NCI-H748 (cell line): Measurements from ENCODE around the gene PAPPA.
A peak's percentile ranks its signal among the peaks of the same experiment; 100 is the strongest.

Experiments
- DNase-seq: peaks from one replicate; lab custom pipeline; 2025; ENCODE audit not compliant: unreplicated experiment; lab: John Stamatoyannopoulos, UW

Gene PAPPA

GRCh38 chr9:116372081-116372673, 218.6 kb downstream of the PAPPA start:
- DNase-seq: no peak

DNA sequence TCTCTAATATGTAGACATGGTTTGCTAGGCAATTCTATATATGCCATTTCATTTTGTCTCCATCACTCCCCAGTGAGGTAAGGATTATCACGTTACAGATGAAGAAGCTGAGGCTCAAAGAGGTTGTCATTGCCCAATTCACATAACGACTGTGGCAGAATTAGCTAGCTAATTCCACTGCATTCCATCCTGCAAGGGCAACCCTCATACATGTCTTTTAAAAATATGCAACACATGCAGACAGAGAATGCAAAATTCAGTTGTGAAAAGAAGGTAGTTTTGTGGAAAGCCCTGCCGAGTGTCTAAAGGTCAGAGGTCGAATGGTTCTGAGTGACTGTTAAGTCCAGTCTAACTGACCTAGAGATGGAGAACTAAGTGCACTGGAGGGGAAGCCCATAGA, 219.2 kb downstream of the PAPPA start:
- DNase-seq: no peak

DNA sequence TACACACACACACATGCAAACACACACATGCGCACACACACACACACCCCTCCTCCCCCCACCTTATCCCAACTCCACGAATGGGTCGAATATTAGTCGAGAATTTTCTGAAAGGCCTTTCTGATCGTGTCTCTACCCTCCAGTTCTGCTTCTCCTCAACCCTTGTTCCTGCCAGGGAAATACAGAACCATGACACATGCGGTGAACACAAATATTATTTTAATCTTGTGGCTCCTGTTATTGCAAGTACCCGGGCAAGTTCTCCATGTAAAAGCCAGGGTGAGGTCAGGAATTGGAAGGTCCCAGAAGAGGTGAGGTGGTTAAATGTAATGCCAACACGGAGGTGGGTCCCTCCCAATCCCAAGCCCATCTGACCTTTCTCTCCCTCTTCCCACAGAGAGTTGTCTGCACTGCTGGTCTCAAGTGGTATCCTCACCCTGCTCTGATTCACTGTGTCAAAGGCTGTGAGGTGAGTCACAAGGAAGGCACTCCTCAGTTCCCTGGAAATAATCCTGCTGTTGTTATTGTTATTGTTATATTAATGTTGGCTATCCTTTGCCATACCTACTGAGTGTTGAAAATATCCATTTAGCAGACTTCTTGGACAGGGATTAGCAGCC, 223.7 kb downstream of the PAPPA start:
- no peak for DNase-seq

GRCh38 chr9:116378873-116379272, 225.3 kb downstream of the PAPPA start:
- DNase-seq: no peak

- DNase-seq: no peak
Observed at GRCh38 chr9:116379821-116380220, 226.2 kb downstream of the PAPPA start.

- no peak for DNase-seq
Observed at GRCh38 chr9:116380496-116380995, 227.0 kb downstream of the PAPPA start.

DNA sequence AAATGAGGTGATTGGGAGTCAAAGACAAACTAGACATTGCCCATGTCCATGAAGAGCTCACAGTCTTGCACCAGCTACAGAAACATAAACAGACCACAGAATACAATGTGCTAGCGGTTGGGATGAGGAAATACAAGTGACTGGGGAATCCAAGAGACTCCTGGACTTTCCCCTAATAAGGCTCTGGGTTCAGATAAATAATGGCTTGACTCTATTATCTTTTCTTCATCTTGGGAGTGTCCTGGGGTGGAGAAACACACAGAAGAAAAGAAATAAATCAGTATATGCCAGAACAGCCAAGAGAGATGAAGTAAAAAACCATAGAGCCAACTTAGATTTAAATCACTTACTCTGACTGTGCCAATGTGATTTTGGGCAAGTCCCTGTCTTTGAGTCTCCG, 227.8 kb downstream of the PAPPA start:
- no peak for DNase-seq

- DNase-seq: no peak
Observed at GRCh38 chr9:116382053-116382452, 228.5 kb downstream of the PAPPA start.

DNA sequence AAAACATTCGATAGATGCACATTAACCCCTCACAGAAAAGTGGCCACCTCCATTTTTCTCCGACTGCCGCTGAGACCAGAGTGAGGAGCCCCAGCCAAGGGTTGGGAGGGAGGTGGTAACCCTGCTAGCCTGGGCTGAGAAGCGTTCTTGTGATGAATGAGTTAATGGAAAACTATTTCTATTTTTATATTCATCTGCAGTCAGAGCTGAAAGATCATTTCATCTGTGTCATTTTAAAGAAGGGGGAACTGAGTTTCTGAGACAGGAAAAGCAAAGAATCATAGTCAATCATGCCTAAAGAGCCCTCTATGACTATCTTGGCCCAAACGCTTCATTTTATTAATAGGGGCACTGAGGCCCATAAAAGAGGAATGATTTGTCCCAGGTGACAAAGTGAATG, 229.5 kb downstream of the PAPPA start:
- DNase-seq: no peak

- no peak for DNase-seq
Observed at GRCh38 chr9:116383936-116384335, 230.3 kb downstream of the PAPPA start.

DNA sequence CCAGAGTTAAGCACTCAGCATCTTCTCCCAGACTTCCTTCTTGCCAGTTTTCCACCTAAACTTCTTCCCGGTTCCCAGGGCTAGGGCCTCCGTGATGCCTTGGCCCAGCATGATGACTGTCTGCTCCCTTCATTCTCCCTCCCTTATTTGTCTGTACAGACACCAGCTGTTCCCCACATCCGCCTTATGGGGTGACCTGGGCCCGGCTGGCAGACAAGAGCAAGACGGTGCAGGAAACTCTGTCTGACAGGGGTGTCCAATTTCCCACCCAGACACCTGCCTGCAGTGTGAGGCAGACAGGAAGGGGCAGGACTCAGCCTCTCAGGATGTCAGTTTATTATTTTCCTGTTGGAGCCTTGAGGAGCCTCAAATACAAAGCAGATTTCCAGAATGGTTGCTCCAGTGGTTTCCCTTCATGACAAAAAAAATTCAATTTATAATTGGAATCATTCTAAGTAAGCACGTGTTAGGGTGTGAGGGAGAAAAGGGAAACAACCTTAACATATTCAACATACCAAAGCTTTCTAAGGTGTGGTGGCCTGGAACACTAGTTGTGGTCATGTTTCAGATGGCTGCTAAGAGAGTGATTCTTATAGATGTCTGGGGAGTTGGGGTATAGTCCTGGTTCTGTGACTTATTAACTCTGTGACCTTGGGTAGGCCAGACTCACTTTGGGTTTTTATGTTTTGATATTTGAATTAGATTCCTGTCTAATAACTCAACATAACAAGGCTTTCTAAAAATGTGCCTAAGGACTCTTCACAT, 234.5 kb downstream of the PAPPA start:
- DNase-seq: no peak

DNA sequence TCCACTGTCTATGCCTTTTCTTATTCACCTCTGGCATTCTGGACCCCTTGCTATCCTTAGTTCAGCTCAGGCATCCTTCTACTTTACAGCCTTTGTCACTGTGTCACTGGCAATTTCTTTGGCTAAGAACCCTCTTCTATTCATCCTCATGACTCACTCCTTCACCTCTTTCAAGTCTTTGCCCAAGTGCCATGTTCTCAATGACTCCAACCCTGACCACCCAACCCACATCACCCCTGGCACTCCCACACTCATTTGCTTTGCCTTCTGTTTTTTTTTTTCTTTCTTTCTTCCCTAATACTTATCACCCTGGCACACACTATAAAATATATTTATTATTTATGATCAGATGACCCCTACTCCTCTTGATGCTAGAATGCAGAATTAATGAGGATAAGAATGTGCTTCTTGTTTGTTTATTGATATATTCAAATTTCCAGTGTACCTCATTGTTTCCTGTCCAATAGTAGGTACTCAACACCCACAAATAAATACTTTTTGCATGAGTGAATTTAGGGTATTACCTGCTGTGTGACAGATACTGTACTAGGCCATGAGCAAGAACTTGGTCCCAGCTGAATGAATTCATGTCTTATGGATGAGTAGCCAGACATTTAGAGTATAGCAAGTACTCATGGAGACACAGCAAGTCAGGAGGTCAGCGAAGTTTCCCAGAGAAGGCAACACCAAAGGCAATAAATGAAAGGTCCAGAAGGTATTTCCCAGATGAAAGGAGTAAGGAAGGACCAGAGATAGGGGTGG, 236.1 kb downstream of the PAPPA start:
- no peak for DNase-seq

- no peak for DNase-seq
Observed at GRCh38 chr9:116390303-116391228, 237.0 kb downstream of the PAPPA start.

- DNase-seq: no peak
Observed at GRCh38 chr9:116391306-116391900, 237.8 kb downstream of the PAPPA start.

DNA sequence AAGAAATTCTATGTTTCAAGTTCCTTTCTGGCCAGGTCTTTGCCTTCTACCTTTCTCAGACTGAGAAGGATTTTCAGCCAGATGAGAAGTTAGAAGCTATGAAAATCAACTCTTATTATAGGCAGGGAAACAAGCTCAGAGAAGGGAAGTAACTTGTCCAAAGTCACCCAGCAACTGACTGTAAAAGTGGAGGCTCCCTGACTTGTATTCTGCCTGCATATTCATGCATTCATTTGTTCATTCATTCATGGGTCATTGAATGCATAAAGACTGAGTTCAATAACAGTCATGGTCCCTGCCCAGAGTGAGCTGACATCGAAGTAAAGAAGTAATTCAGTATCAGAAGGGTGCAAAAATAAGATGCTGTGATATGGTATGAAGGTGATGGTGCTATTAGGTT, 239.6 kb downstream of the PAPPA start:
- no peak for DNase-seq

DNA sequence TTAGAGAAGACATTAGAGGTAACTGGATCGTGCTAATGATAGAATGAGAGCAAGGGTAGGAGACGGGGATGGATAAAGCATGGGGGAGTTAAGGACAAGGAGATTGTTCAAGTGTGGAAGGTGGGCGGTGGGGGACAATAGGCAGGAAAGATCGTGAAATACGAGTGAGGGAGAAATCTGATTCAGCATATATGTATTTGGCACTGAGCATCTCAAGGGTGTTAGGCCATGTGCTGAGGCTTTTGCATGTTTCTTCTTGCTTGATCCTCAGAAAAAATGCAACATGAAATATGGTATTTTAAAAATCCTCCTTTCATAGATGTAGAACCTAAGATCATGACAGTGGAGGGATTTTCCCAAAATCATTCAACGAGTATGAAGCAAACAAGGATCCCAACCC, 240.5 kb downstream of the PAPPA start:
- DNase-seq: no peak

GRCh38 chr9:116394894-116395698, 241.5 kb downstream of the PAPPA start:
- peak; percentile 26 for DNase-seq

DNA sequence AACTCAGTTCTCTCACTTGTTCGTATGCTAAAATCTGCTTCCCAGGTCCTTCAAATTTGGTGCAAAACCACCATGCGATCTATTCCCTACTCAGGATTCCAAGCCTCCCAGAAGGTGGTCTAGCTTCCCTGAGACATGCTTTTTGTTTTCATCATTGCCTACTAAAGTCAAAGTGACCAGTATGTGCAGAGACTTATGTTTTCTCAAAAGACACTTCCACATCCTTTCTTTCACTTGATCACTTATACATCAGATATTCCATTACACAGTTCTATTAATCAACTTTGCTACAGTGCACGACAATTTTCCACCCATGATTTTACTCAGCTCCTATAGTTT, 242.1 kb downstream of the PAPPA start:
- DNase-seq: no peak

GRCh38 chr9:116403171-116403570, 249.6 kb downstream of the PAPPA start:
- DNase-seq: no peak
